ENCODE results near the gene WNK4.
A peak's percentile ranks its signal among the peaks of the same experiment; 100 is the strongest.

Gene WNK4

GRCh38 chr17:42845918-42846593 is 65.6 kb downstream of the WNK4 start:
- Histone ChIP-seq H3K9me3 (ENCODE audit: control insufficient read depth in 1 of 2, low read length in 2 of 2) (no peaks in the 10 kb centered on the region), H3K4me1 (ENCODE audit: control insufficient read depth in 1 of 2, insufficient read depth in 2 of 2, low read length in 2 of 2) (peaks cover 0 to 12% of the 10 kb centered on the region in 2 donors), H3K27ac (ENCODE audit: low read length) (peak overlapping the region; percentile 49), H3K36me3 (ENCODE audit: control insufficient read depth in 1 of 2, insufficient read depth in 2 of 2, low read length in 2 of 2) (peaks cover 40 to 45% of the 10 kb centered on the region in 2 donors), H3K27me3 (ENCODE audit: low read depth, low read length) (no peaks in the 10 kb centered on the region), H3K4me3 (ENCODE audit: low read depth in 1 of 2, low read length in 2 of 2) (no peak overlapping the region)
